OCI-LY1 (cell line): ENCODE measurements around the gene XPO5.
"Not testable (repeated sequence)": the region's sequence is repeated elsewhere in the genome, so short reads cannot be mapped to it uniquely, and the experiment has no call there.

Source experiments
- H2AFZ ChIP-seq: fragments of 200-600 bp; sonication (generic), shearing (Covaris generic); 2 replicates; pipeline ENCODE4 v1.6.0; 2014; ENCODE audit warnings: antibody characterized with exemption, mild to moderate bottlenecking, low read length
- H3F3A ChIP-seq: fragments of 200-600 bp; sonication (generic), shearing (Covaris generic); 2 replicates; pipeline ENCODE4 v1.6.0; 2014; ENCODE audit warnings: mild to moderate bottlenecking, antibody characterized with exemption, low read length, moderate library complexity; ENCODE audit not compliant: insufficient read depth
- H3K27ac ChIP-seq: fragments of 200-600 bp; sonication (generic); 2 replicates; pipeline ENCODE4 v1.5.1; 2014; ENCODE audit warnings: low read length, mixed run types, mild to moderate bottlenecking, low read depth; ENCODE audit not compliant: poor library complexity, severe bottlenecking
- H3K27me3 ChIP-seq: fragments of 200-600 bp; sonication (generic); 2 replicates; pipeline ENCODE4 v1.6.0; 2014; ENCODE audit warnings: antibody characterized with exemption, mild to moderate bottlenecking, low read length, moderate library complexity; ENCODE audit not compliant: insufficient read depth
- H3K36me3 ChIP-seq: fragments of 200-600 bp; sonication (generic); 2 replicates; pipeline ENCODE4 v1.6.1; 2014; ENCODE audit warnings: mild to moderate bottlenecking, antibody characterized with exemption, low read length, moderate library complexity, mixed read lengths; ENCODE audit not compliant: insufficient read depth
- H3K4me1 ChIP-seq: fragments of 200-600 bp; sonication (generic); 2 replicates; pipeline ENCODE4 v1.5.1; 2014; ENCODE audit warnings: mild to moderate bottlenecking, low read length, moderate library complexity; ENCODE audit not compliant: insufficient read depth, severe bottlenecking
- H3K4me2 ChIP-seq: fragments of 200-600 bp; sonication (generic), shearing (Covaris generic); 2 replicates; pipeline ENCODE4 v1.6.1; 2014; ENCODE audit warnings: low read length
- H3K4me3 ChIP-seq: fragments of 200-600 bp; sonication (generic); 2 replicates; pipeline ENCODE4 v1.5.1; 2014; ENCODE audit warnings: low read length, low read depth, mild to moderate bottlenecking, mixed read lengths; ENCODE audit not compliant: poor library complexity, severe bottlenecking
- H3K79me2 ChIP-seq: fragments of 200-600 bp; shearing (Covaris generic); 2 replicates; pipeline ENCODE4 v1.6.1; 2016; ENCODE audit warnings: mixed run types, low read length, mixed read lengths; ENCODE audit not compliant: insufficient read depth
- H3K9ac ChIP-seq: fragments of 200-600 bp; sonication (generic), shearing (Covaris generic); 2 replicates; pipeline ENCODE4 v1.6.1; 2014; ENCODE audit warnings: mild to moderate bottlenecking, low read length, mixed read lengths
- H3K9me2 ChIP-seq: fragments of 200-600 bp; sonication (generic), shearing (Covaris generic); 2 replicates; pipeline ENCODE4 v1.6.1; 2014; ENCODE audit warnings: low read depth, mild to moderate bottlenecking, low read length, mixed read lengths
- H3K9me3 ChIP-seq: fragments of 200-600 bp; shearing (Covaris generic); 2 replicates; pipeline ENCODE4 v1.6.1; 2014; ENCODE audit warnings: low read length, mixed read lengths
- H4K20me1 ChIP-seq: fragments of 200-600 bp; sonication (generic), shearing (Covaris generic); 2 replicates; pipeline ENCODE4 v1.6.0; 2016; ENCODE audit warnings: mild to moderate bottlenecking, low read length; ENCODE audit not compliant: insufficient read depth
- CTCF ChIP-seq: fragments of 200-600 bp; sonication (generic), shearing (Covaris generic); IDR thresholded peaks from 2 replicates; pipeline ENCODE4 v1.5.1; 2017; ENCODE audit warnings: mild to moderate bottlenecking, antibody characterized with exemption, low read length, moderate library complexity, mixed read lengths
- EZH2 ChIP-seq: fragments of 200-600 bp; sonication (generic), shearing (Covaris generic); IDR thresholded peaks from 2 replicates; pipeline ENCODE4 v1.8.0; 2017; ENCODE audit warnings: borderline replicate concordance, mixed run types, mild to moderate bottlenecking, antibody characterized with exemption, low read length, moderate library complexity, mixed read lengths

Gene XPO5

DNA sequence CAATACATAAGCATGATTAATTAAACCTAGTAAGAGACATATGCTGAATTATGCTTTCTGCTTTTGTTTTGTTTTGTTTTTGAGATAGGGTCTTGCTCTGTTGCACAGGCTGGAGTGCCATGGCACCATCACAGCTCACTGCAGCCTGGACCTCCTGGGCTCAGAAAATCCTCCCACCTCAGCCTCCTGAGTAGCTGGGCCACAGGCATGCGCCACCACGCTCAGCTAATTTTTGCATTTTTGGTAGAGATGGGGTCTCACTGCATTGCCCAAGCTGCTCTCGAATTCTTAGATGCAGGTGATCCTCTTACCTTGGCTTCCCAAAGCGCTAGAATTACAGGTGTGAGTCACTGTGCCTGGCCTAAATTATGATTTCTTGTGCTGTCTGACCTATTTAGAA, 3.8 kb downstream of the XPO5 start:
- H2AFZ ChIP-seq: no peak overlapping the region
- H3F3A ChIP-seq: no peaks in the 10 kb centered on the region
- H3K9me2 ChIP-seq: no peaks in the 10 kb centered on the region
- no peak overlapping the region for H3K9ac ChIP-seq
- no peaks in the 10 kb centered on the region for H4K20me1 ChIP-seq
- H3K4me3 ChIP-seq: no peak overlapping the region
- H3K4me1 ChIP-seq: peaks cover 8% of the 10 kb centered on the region
- TF ChIP-seq CTCF (no peak), EZH2 (no peak)
- peaks cover 59% of the 10 kb centered on the region for H3K36me3 ChIP-seq
- peaks cover 20% of the 10 kb centered on the region for H3K79me2 ChIP-seq
- H3K27me3 ChIP-seq: no peaks in the 10 kb centered on the region
- no peak overlapping the region for H3K4me2 ChIP-seq
- H3K27ac ChIP-seq: no peak overlapping the region
- H3K9me3 ChIP-seq: no peaks in the 10 kb centered on the region

GRCh38 chr6:43570876-43571441, 4.9 kb downstream of the XPO5 start:
- H2AFZ ChIP-seq: no peak overlapping the region
- peaks cover 11% of the 10 kb centered on the region for H3K79me2 ChIP-seq
- H3K27ac ChIP-seq: no peak overlapping the region
- H3K4me1 ChIP-seq: peaks cover 8% of the 10 kb centered on the region
- H3K9me2 ChIP-seq: no peaks in the 10 kb centered on the region
- H3F3A ChIP-seq: no peaks in the 10 kb centered on the region
- no peak overlapping the region for H3K9ac ChIP-seq
- no peaks in the 10 kb centered on the region for H3K9me3 ChIP-seq
- H3K4me3 ChIP-seq: no peak overlapping the region
- no peaks in the 10 kb centered on the region for H3K27me3 ChIP-seq
- no peak overlapping the region for H3K4me2 ChIP-seq
- peaks cover 64% of the 10 kb centered on the region for H3K36me3 ChIP-seq
- no peaks in the 10 kb centered on the region for H4K20me1 ChIP-seq
- TF ChIP-seq CTCF: no peak
- TF ChIP-seq EZH2: no peak

GRCh38 chr6:43559328-43559727, 16.5 kb downstream of the XPO5 start:
- Histone ChIP-seq H3K9ac (no peak overlapping the region), H3K4me3 (no peak overlapping the region), H3K79me2 (no peaks in the 10 kb centered on the region), H3K4me2 (no peak overlapping the region), H3F3A (no peaks in the 10 kb centered on the region), H2AFZ (no peak overlapping the region), H3K4me1 (no peaks in the 10 kb centered on the region), H3K27ac (no peak overlapping the region), H4K20me1 (no peaks in the 10 kb centered on the region), H3K9me2 (no peaks in the 10 kb centered on the region), H3K27me3 (no peaks in the 10 kb centered on the region), H3K36me3 (peaks cover 95% of the 10 kb centered on the region), H3K9me3 (no peaks in the 10 kb centered on the region)
- TF ChIP-seq CTCF: no peak

GRCh38 chr6:43557620-43558019, 18.2 kb downstream of the XPO5 start:
- not testable (repeated sequence) for H3K9me2 ChIP-seq, H3K9me3 ChIP-seq, H3K27ac ChIP-seq, H3K27me3 ChIP-seq, H4K20me1 ChIP-seq, H2AFZ ChIP-seq, H3K4me1 ChIP-seq, H3K79me2 ChIP-seq, H3K4me2 ChIP-seq, H3K4me3 ChIP-seq, H3F3A ChIP-seq, H3K9ac ChIP-seq
- peaks cover 93% of the 10 kb centered on the region for H3K36me3 ChIP-seq
